Measurements from ENCODE around the gene DPPA4. TPM values are rescaled to one million over a fixed set of nuclear protein-coding genes. Genes with fewer than 3 reads are reported as not detected.

Gene DPPA4
- total RNA-seq: 1.6 TPM

GRCh38 chr3:109337393-109337792 is at the start of gene DPPA4:
DPPA4 (minus strand) TSS chr3:109337546; CDS start chr3:109337517, 29 bp downstream.

DNA sequence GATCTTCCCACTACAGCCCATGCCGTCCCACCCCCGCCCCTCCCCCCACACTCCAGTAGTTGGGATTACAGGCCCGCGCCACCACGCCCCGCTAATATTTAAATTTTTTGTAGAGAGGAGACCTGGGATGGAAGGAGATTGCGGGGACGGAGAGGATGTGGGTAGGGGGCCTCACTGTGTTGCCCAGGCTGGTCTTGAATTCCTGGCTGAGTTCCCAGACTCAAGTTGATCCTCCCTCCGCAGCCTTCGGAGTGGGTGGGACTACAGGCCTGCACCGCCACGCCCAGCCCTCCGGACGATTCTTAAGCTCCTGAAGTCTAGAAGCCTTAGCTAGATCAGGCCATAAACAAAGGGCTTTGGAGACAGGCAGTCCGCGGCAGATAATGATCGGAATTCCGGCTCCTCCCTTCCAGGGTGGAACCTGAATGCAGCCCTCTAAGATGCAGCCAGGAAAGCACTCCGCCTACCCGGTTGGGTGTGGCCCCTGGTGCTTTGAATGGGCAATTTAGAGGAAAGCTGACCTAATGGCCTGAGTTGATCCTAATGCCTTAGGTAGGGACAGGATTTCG is 21.1 kb downstream of the DPPA4 start, which contains the start of gene DPPA2:
Gene DPPA2 (minus strand): TSS at position 356 of the 569 bp plus-strand sequence. CDS start 1,975 bp downstream, outside the sequence.

Small RNA genes within 50 kb of the gene (small RNA-seq; reads per million reads assigned to genes)
- gene AC124945.1 (ENCODE audit: low replicate concordance): not detected
- gene RF00017 (ENCODE audit: low replicate concordance): not detected

Other genes with a start within 250 kb of the DPPA4 start
- gene MORC1, start 219.4 kb downstream of the DPPA4 start, total RNA-seq: not detected
- gene C3orf85, start 200.8 kb downstream of the DPPA4 start, total RNA-seq: not detected
- not detected for gene DPPA2, start 21.0 kb downstream of the DPPA4 start, total RNA-seq

Measured in parietal lobe (tissue), 2 donors.